Measurements from ENCODE around the gene KLF9.
"Not testable (repeated sequence)": the region's sequence is repeated elsewhere in the genome, so short reads cannot be mapped to it uniquely, and the experiment has no call there.

Gene KLF9

GRCh38 chr9:70403166-70403565 lies 11.3 kb downstream of the KLF9 start:
- DNase-seq = no peak

- no peak for DNase-seq
Observed at GRCh38 chr9:70402213-70402612, 12.2 kb downstream of the KLF9 start.

- not testable (repeated sequence) for DNase-seq
Observed at GRCh38 chr9:70401241-70401640, 13.2 kb downstream of the KLF9 start.

GRCh38 chr9:70400107-70400892 lies 14.2 kb downstream of the KLF9 start:
- no peak for DNase-seq

- no peak for DNase-seq
Observed at GRCh38 chr9:70399141-70399540, 15.3 kb downstream of the KLF9 start.

- DNase-seq = no peak
Observed at GRCh38 chr9:70398145-70398556, 16.3 kb downstream of the KLF9 start.

GRCh38 chr9:70395652-70396051 lies 18.8 kb downstream of the KLF9 start:
- no peak for DNase-seq

GRCh38 chr9:70392850-70393249 lies 21.6 kb downstream of the KLF9 start:
- no peak for DNase-seq

- no peak for DNase-seq
Observed at GRCh38 chr9:70392189-70392588, 22.3 kb downstream of the KLF9 start.

GRCh38 chr9:70390933-70391341 lies 23.5 kb downstream of the KLF9 start:
- no peak for DNase-seq

- no peak for DNase-seq
Observed at GRCh38 chr9:70389621-70390266, 24.7 kb downstream of the KLF9 start.

GRCh38 chr9:70389188-70389587 lies 25.3 kb downstream of the KLF9 start:
- DNase-seq = no peak

- no peak for DNase-seq
Observed at GRCh38 chr9:70387663-70388062, 26.8 kb downstream of the KLF9 start.

- no peak for DNase-seq
Observed at GRCh38 chr9:70385426-70385825, 29.0 kb downstream of the KLF9 start.

GRCh38 chr9:70382709-70383605 lies 31.5 kb downstream of the KLF9 start:
- DNase-seq = no peak

GRCh38 chr9:70382046-70382708 lies 32.3 kb downstream of the KLF9 start:
- no peak for DNase-seq

GRCh38 chr9:70374962-70375618 lies 39.4 kb downstream of the KLF9 start:
- no peak for DNase-seq

GRCh38 chr9:70367305-70367930 lies 47.0 kb downstream of the KLF9 start:
- DNase-seq = no peak

- DNase-seq = no peak
Observed at GRCh38 chr9:70363760-70364159, 50.7 kb downstream of the KLF9 start.

- no peak for DNase-seq
Observed at GRCh38 chr9:70362952-70363351, 51.5 kb downstream of the KLF9 start.

- DNase-seq = no peak
Observed at GRCh38 chr9:70355801-70356200, 58.7 kb downstream of the KLF9 start.

- DNase-seq = no peak
Observed at GRCh38 chr9:70352802-70353201, 61.7 kb downstream of the KLF9 start.
